Measurements from ENCODE around the gene IFRD2.

DNA sequence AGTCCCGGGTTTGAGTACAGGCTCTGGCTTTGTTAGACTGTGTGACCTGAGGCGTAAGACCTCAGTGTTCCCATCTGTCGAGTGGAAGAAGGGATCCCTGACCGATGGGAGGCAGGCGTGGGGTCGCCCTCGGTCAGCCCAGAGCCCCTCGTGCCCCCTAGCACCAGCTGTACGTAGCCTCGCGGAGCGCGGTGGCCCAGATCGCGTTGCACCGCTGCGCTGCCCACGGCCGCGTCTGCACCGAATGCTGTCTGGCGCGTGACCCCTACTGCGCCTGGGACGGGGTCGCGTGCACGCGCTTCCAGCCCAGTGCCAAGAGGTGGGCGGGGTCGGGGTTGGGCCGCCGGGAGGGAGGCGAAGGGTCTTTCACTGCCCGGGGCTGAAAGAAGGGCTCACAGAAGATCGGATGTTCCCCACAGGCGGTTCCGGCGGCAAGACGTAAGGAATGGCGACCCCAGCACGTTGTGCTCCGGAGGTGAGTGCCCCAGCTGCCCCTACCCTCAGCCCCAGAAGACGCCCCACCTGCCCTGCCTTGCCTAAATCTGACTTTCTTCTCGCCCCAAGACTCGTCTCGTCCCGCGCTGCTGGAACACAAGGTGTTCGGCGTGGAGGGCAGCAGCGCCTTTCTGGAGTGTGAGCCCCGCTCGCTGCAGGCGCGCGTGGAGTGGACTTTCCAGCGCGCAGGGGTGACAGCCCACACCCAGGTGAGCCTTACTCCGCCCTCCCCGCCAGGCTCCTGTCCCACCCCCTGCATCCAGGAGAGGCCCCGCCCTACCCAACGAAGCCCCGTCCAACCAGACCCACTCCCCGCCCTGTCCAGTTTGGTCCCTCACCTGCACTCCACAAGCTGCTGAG is 16.9 kb downstream of the IFRD2 start:
- no peak for TF ChIP-seq CTCF (IDR thresholded peaks at IDR 0.05)
- TF ChIP-seq MAX (IDR thresholded peaks at IDR 0.05; ENCODE audit: low read depth): no peak
- no peak for TF ChIP-seq RAD21 (IDR thresholded peaks at IDR 0.05; ENCODE audit: low read length)
- TF ChIP-seq NFIC (IDR thresholded peaks at IDR 0.05; ENCODE audit: borderline replicate concordance): no peak
- no peak for TF ChIP-seq RFX5 (IDR thresholded peaks at IDR 0.05; ENCODE audit: low read length)

Data from SK-N-SH (cell line).